ENCODE results near the gene NPC1L1.

The NPC1L1 gene

DNA sequence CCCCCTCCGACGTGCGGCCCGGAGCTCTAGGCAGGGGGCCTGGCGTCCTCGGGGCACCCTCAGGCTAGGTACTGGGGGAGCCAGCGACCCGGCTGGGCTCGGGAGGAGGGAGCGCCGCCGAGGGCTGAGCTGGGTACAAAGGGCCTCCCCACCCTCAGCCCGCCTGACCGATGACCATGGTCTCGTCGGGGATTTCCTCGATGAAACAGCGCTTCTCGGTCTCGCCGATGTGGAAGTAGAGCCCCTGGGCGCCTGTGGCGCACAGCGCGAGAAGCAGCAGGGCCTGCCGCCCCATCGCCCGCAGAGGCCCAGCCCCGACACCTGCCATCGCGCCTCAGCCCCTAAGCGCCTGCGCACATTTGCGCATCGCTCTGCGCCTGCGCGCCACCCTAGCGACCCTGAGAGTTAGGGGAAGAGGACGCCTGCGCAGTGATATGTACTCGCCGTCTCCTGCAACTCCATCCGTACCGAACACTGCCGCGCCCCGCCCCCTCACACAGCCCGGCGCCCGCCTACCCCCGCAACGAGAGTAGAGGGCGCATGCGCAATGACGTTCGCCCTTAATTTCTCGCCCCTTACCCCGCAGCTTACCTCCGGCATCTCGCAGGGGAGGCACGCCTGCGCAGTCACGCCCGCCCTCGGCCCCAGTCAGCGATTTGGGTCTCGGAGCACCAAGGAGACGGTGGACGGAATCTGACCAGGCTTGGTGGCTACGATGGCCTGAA lies 40.9 kb upstream of the NPC1L1 start, which contains the start of gene TMED4:
Gene TMED4, minus strand, starts transcription at position 353 of the 725 bp plus-strand sequence. Its CDS starts 25 bp downstream, at position 328.
- Histone ChIP-seq H3K27me3 (ENCODE audit: insufficient read depth, low read depth) (no peaks in the 10 kb centered on the region), H3K9ac (peak within 1 kb of the TSS; percentile 82), H3K4me2 (peak within 1 kb of the TSS; percentile 92), H3K4me1 (ENCODE audit: low read depth, poor library complexity, severe bottlenecking) (peaks cover 27% of the 10 kb centered on the region), H3K36me3 (ENCODE audit: insufficient read depth) (no peaks in the 10 kb centered on the region; the same call in 1 of the 2 replicates), H4K20me1 (ENCODE audit: insufficient read depth) (no peaks in the 10 kb centered on the region), H3K79me2 (ENCODE audit: insufficient read depth, low read depth) (peaks cover 31% of the 10 kb centered on the region), H2AFZ (ENCODE audit: low read depth) (peak within 1 kb of the TSS; percentile 87), H3K4me3 (IDR thresholded peaks at IDR 0.05; ENCODE audit: insufficient read depth, low read depth, low read length) (no peak within 1 kb of the TSS), H3K27ac (peak within 1 kb of the TSS; percentile 76)
- TF ChIP-seq, protein P1, sequence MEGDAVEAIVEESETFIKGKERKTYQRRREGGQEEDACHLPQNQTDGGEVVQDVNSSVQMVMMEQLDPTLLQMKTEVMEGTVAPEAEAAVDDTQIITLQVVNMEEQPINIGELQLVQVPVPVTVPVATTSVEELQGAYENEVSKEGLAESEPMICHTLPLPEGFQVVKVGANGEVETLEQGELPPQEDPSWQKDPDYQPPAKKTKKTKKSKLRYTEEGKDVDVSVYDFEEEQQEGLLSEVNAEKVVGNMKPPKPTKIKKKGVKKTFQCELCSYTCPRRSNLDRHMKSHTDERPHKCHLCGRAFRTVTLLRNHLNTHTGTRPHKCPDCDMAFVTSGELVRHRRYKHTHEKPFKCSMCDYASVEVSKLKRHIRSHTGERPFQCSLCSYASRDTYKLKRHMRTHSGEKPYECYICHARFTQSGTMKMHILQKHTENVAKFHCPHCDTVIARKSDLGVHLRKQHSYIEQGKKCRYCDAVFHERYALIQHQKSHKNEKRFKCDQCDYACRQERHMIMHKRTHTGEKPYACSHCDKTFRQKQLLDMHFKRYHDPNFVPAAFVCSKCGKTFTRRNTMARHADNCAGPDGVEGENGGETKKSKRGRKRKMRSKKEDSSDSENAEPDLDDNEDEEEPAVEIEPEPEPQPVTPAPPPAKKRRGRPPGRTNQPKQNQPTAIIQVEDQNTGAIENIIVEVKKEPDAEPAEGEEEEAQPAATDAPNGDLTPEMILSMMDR (conservative IDR thresholded peaks at IDR 0.05; ENCODE audit: low read depth, low read length) = no peak

DNA sequence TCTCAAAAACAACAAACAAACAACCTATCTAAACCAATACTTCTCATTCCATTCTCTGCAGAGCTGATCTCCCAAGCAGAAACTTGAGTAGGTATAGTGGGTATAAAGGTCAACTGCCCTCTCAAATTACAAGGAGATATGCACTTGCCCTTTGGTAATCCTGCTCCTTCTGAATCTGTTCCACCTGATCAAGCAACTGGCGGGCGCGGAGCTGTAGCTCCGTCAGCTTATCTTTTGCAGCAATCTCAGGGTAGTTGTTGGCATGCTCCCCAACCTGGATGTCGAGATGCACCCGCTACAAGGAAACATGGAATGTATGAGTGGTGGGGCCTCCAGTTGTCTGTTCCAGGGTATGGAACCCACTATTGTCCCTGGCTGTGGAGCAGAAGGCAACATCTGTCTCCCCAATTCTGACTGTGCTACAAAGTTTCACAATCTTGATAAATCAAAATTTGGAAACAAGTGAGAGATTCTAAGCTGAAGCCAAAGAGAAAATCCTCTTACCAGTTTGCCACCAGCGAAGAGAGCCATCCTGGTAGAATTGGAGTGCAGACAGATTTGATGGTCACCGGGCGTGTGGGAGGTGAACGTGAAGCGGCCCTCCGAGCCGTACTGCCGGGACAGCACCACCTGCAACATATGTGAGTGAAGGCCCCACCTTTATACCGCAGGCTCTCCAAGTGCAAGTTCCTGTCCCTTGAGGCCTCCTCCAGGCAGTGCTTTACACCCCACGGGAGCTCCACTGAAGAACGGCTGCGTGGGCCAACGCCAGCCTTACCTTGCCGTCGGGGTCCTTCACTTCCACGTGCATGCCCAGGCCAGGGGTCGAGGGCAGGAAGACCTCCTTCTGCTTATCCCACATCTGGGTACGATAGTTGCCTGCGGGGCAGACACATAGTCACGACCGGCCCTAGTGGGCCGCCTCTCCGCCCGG lies 40.1 kb upstream of the NPC1L1 start:
- Histone ChIP-seq H3K4me1 (ENCODE audit: low read depth, poor library complexity, severe bottlenecking) (peaks cover 27% of the 10 kb centered on the region), H2AFZ (ENCODE audit: low read depth) (peak overlapping the region; percentile 70), H3K9ac (peak overlapping the region; percentile 82), H3K27me3 (ENCODE audit: insufficient read depth, low read depth) (no peaks in the 10 kb centered on the region), H3K79me2 (ENCODE audit: insufficient read depth, low read depth) (peaks cover 31% of the 10 kb centered on the region), H3K27ac (peak overlapping the region; percentile 67), H4K20me1 (ENCODE audit: insufficient read depth) (no peaks in the 10 kb centered on the region), H3K36me3 (ENCODE audit: insufficient read depth) (no peaks in the 10 kb centered on the region; the same call in 1 of the 2 replicates), H3K4me3 (IDR thresholded peaks at IDR 0.05; ENCODE audit: insufficient read depth, low read depth, low read length) (no peak overlapping the region), H3K4me2 (peak overlapping the region; percentile 92)
- TF ChIP-seq, protein P1 (conservative IDR thresholded peaks at IDR 0.05; ENCODE audit: low read depth, low read length) = no peak

DNA sequence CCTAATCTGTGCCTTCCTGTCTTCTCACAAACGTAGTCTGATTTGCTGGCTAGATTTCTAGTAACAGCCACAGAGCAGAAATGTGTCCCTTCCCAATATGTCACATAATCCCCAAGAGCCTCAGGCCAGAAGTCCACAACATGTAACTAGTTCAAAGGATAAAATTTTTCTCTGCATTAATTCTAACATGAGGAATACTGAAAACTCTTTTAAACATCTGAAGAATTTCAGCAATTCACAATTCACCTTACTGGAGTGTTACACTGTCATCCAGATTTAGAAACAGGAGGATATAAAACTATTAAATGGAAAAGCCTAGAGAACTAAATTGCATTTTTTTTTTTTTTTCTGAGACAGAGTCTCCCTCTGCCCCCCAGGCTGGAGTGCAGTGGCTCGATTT lies 35.1 kb upstream of the NPC1L1 start:
- Histone ChIP-seq H3K9ac (no peak overlapping the region), H3K4me3 (IDR thresholded peaks at IDR 0.05; ENCODE audit: insufficient read depth, low read depth, low read length) (no peak overlapping the region), H3K27ac (no peak overlapping the region), H3K27me3 (ENCODE audit: insufficient read depth, low read depth) (no peaks in the 10 kb centered on the region), H3K4me2 (no peak overlapping the region), H3K79me2 (ENCODE audit: insufficient read depth, low read depth) (peaks cover 57% of the 10 kb centered on the region), H3K4me1 (ENCODE audit: low read depth, poor library complexity, severe bottlenecking) (peaks cover 41% of the 10 kb centered on the region), H2AFZ (ENCODE audit: low read depth) (no peak overlapping the region), H4K20me1 (ENCODE audit: insufficient read depth) (no peaks in the 10 kb centered on the region), H3K36me3 (ENCODE audit: insufficient read depth) (peaks cover 10% of the 10 kb centered on the region; the same call in 1 of the 2 replicates)
- TF ChIP-seq, protein P1 (conservative IDR thresholded peaks at IDR 0.05; ENCODE audit: low read depth, low read length) = no peak

DNA sequence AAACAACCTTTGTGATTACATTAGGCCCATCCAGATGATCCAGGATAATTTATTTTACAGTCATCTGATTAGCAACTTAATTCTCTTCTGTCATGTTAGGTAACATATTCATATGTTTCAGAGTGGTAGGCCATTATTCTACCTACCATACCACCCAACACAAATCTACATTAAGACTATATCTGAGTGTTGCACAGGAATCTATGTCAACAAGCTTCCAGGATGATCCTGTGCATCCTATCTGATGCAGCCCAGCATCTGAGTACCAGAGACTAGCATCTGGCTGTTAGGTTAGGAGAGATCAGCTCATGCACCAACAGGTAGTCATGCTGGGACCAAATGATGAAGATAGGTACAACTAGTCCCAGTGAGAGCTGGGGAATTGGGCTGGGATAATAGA lies 33.9 kb upstream of the NPC1L1 start:
- Histone ChIP-seq H3K4me1 (ENCODE audit: low read depth, poor library complexity, severe bottlenecking) (peaks cover 29% of the 10 kb centered on the region), H3K27me3 (ENCODE audit: insufficient read depth, low read depth) (no peaks in the 10 kb centered on the region), H3K36me3 (ENCODE audit: insufficient read depth) (peaks cover 16% of the 10 kb centered on the region; the same call in 1 of the 2 replicates), H3K79me2 (ENCODE audit: insufficient read depth, low read depth) (peaks cover 45% of the 10 kb centered on the region), H3K9ac (no peak overlapping the region), H4K20me1 (ENCODE audit: insufficient read depth) (no peaks in the 10 kb centered on the region), H3K4me3 (IDR thresholded peaks at IDR 0.05; ENCODE audit: insufficient read depth, low read depth, low read length) (no peak overlapping the region), H3K4me2 (peak overlapping the region; percentile 90; the same call in 1 of the 2 replicates), H2AFZ (ENCODE audit: low read depth) (no peak overlapping the region), H3K27ac (no peak overlapping the region)
- TF ChIP-seq, protein P1 (conservative IDR thresholded peaks at IDR 0.05; ENCODE audit: low read depth, low read length) = no peak
